Mesodermal cell (in vitro differentiated cells): ENCODE data around the gene EEA1.

ENCODE experiments used
- H3K27ac ChIP-seq: 2 replicates; pipeline ENCODE4 v1.7.0; 2013; ENCODE audit warnings: mild to moderate bottlenecking, low read depth, low read length, moderate library complexity; ENCODE audit not compliant: severe bottlenecking
- H3K36me3 ChIP-seq: 2 replicates; pipeline ENCODE4 v1.7.1; 2013; ENCODE audit warnings: mild to moderate bottlenecking, low read length, moderate library complexity; ENCODE audit not compliant: control insufficient read depth, insufficient read depth
- H3K4me1 ChIP-seq: one replicate; pipeline ENCODE4 v1.7.1; 2013; ENCODE audit warnings: mild to moderate bottlenecking, low read length; ENCODE audit not compliant: insufficient read depth, control insufficient read depth, poor library complexity, severe bottlenecking
- H3K4me3 ChIP-seq: 2 replicates; pipeline ENCODE4 v1.7.0; 2013; ENCODE audit warnings: low read length, control low read depth, mild to moderate bottlenecking; ENCODE audit not compliant: insufficient read depth, poor library complexity, severe bottlenecking; ENCODE audit errors: extremely low read depth
- H3K9me3 ChIP-seq: 2 replicates; pipeline ENCODE4 v1.7.1; 2013; ENCODE audit warnings: mild to moderate bottlenecking, low read length, moderate library complexity; ENCODE audit not compliant: control insufficient read depth
- WGBS, 2 experiments: methylation state at CpG; one replicate each; pipeline ENCODE4 v1.1.5; 2013; ENCODE audit warnings: missing lambda C conversion rate in 2 of 2; ENCODE audit not compliant: insufficient coverage in 2 of 2; 5-methylcytosine and 5-hydroxymethylcytosine counted together

The EEA1 gene

GRCh38 chr12:92733181-92733580 is 195.9 kb downstream of the EEA1 start:
- H3K36me3 ChIP-seq: no peaks in the 10 kb centered on the region
- no peaks in the 10 kb centered on the region for H3K4me1 ChIP-seq
- no peak overlapping the region for H3K4me3 ChIP-seq
- no peak overlapping the region for H3K27ac ChIP-seq
- H3K9me3 ChIP-seq: no peaks in the 10 kb centered on the region
- 93 to 100% methylated on average over 1 to 3 of the region's 6 CpGs for WGBS, 2 experiments

GRCh38 chr12:92732716-92733115 is 196.4 kb downstream of the EEA1 start:
- WGBS, 2 experiments: 74 to 92% methylated on average over 6 of the region's 6 CpGs

GRCh38 chr12:92732216-92732615 is 196.9 kb downstream of the EEA1 start:
- Histone ChIP-seq H3K27ac (no peak overlapping the region), H3K9me3 (no peaks in the 10 kb centered on the region)
- WGBS, 2 experiments: 94 to 100% methylated on average over 3 to 4 of the region's 5 CpGs

More at GRCh38 chr12:92732716-92733115, 196.4 kb downstream of the EEA1 start:
- H3K27ac ChIP-seq: no peak overlapping the region
- H3K9me3 ChIP-seq: no peaks in the 10 kb centered on the region
- H3K36me3 ChIP-seq: no peaks in the 10 kb centered on the region
- H3K4me3 ChIP-seq: no peak overlapping the region
- no peaks in the 10 kb centered on the region for H3K4me1 ChIP-seq

GRCh38 chr12:92730758-92731157 is 198.3 kb downstream of the EEA1 start:
- H3K4me3 ChIP-seq: no peak overlapping the region
- H3K27ac ChIP-seq: no peak overlapping the region
- no peaks in the 10 kb centered on the region for H3K9me3 ChIP-seq
- no peaks in the 10 kb centered on the region for H3K4me1 ChIP-seq
- 87 to 96% methylated on average over 5 of the region's 5 CpGs for WGBS, 2 experiments
- H3K36me3 ChIP-seq: no peaks in the 10 kb centered on the region

More at GRCh38 chr12:92732216-92732615, 196.9 kb downstream of the EEA1 start:
- Histone ChIP-seq H3K36me3 (no peaks in the 10 kb centered on the region), H3K4me1 (no peaks in the 10 kb centered on the region), H3K4me3 (no peak overlapping the region)

GRCh38 chr12:92729773-92730305 is 199.3 kb downstream of the EEA1 start:
- Histone ChIP-seq H3K27ac (no peak overlapping the region), H3K4me3 (no peak overlapping the region), H3K4me1 (no peaks in the 10 kb centered on the region), H3K9me3 (peaks cover 4% of the 10 kb centered on the region), H3K36me3 (no peaks in the 10 kb centered on the region)
- 60% methylated on average over 1 of the region's 1 CpG; no CpG with 5 or more reads in 1 of the 2 experiments for WGBS, 2 experiments

- peaks cover 11% of the 10 kb centered on the region for H3K9me3 ChIP-seq
- no peak overlapping the region for H3K27ac ChIP-seq
- no peaks in the 10 kb centered on the region for H3K4me1 ChIP-seq
- no peaks in the 10 kb centered on the region for H3K36me3 ChIP-seq
- WGBS, 2 experiments: 63 to 100% methylated on average over 2 to 3 of the region's 4 CpGs
- no peak overlapping the region for H3K4me3 ChIP-seq
Measured at GRCh38 chr12:92726850-92727249, 202.2 kb downstream of the EEA1 start.

- Histone ChIP-seq H3K4me3 (no peak overlapping the region), H3K4me1 (peaks cover 5% of the 10 kb centered on the region), H3K27ac (no peak overlapping the region), H3K36me3 (no peaks in the 10 kb centered on the region), H3K9me3 (peaks cover 11% of the 10 kb centered on the region)
- WGBS, 2 experiments: 88 to 93% methylated on average over 3 of the region's 3 CpGs
Measured at GRCh38 chr12:92722897-92723296, 206.2 kb downstream of the EEA1 start.

- WGBS, 2 experiments: no CpG with 5 or more reads among the region's 1 CpG
- Histone ChIP-seq H3K4me3 (no peak overlapping the region), H3K4me1 (peaks cover 5% of the 10 kb centered on the region), H3K27ac (no peak overlapping the region), H3K36me3 (no peaks in the 10 kb centered on the region), H3K9me3 (peaks cover 11% of the 10 kb centered on the region)
Measured at GRCh38 chr12:92721656-92722055, 207.4 kb downstream of the EEA1 start.

- H3K9me3 ChIP-seq: peaks cover 11% of the 10 kb centered on the region
- peaks cover 5% of the 10 kb centered on the region for H3K4me1 ChIP-seq
- no peaks in the 10 kb centered on the region for H3K36me3 ChIP-seq
- WGBS, 2 experiments: 73 to 78% methylated on average over 6 to 7 of the region's 8 CpGs
- no peak overlapping the region for H3K27ac ChIP-seq
- no peak overlapping the region for H3K4me3 ChIP-seq
Measured at GRCh38 chr12:92721130-92721529, 208.0 kb downstream of the EEA1 start.
